CD4-positive, alpha-beta memory T cell (primary cell): Measurements from ENCODE around the gene CDKAL1. TPM values are rescaled to one million over a fixed set of nuclear protein-coding genes. Genes with fewer than 3 reads are reported as not detected.

Experiments used
- CTCF ChIA-PET: fragments of 350-600 bp; sonication (Branson Sonifier 250); formaldehyde crosslinking; loops from one replicate; lab custom pipeline; 2021; ENCODE audit warnings: inconsistent platforms; ENCODE audit not compliant: partially characterized antibody; lab: Charles Lee
- POLR2A ChIA-PET: fragments of 350-600 bp; sonication (Branson Sonifier 250); formaldehyde crosslinking; loops from one replicate; lab custom pipeline; 2021; ENCODE audit not compliant: partially characterized antibody; lab: Charles Lee
- DNase-seq, 5 donors: peaks; one replicate each; pipeline versions ENCODE4 v3.0.0 to v3.0.0-alpha.2; 2020 to 2022; ENCODE audit warnings: mixed read lengths in 1 of 5
- H3K27ac ChIP-seq: one replicate; pipeline ENCODE4 v1.7.0; 2013; ENCODE audit warnings: low read depth, low read length
- H3K27me3 ChIP-seq: 2 replicates; pipeline ENCODE4 v1.7.0; 2013; ENCODE audit warnings: mild to moderate bottlenecking, low read length, moderate library complexity; ENCODE audit not compliant: insufficient read depth
- H3K36me3 ChIP-seq: 2 replicates; pipeline ENCODE4 v1.7.0; 2013; ENCODE audit warnings: mild to moderate bottlenecking, low read length, moderate library complexity; ENCODE audit not compliant: insufficient read depth
- H3K4me1 ChIP-seq: 2 replicates; pipeline ENCODE4 v1.7.0; 2013; ENCODE audit warnings: mild to moderate bottlenecking, low read length, moderate library complexity; ENCODE audit not compliant: insufficient read depth
- H3K4me3 ChIP-seq, 2 donors: one replicate each; pipeline ENCODE4 v1.7.0; 2013; ENCODE audit warnings: low read length in 2 of 2, mild to moderate bottlenecking in 1 of 2
- H3K9me3 ChIP-seq, 2 donors: one replicate each; pipeline ENCODE4 v1.7.0; 2013; ENCODE audit warnings: low read length in 2 of 2, control low read depth in 1 of 2; ENCODE audit not compliant: control insufficient read depth in 1 of 2
- H3K27ac Mint-ChIP-seq, 7 donors: one replicate each; pipeline ENCODE4 v1.8.0; 2020 to 2021; ENCODE audit warnings: mixed read lengths in 7 of 7, mild to moderate bottlenecking in 6 of 7, inconsistent platforms in 3 of 7, moderate library complexity in 3 of 7
- H3K27me3 Mint-ChIP-seq, 2 donors: one replicate each; pipeline ENCODE4 v1.8.0; 2020 to 2021; ENCODE audit warnings: mixed read lengths in 2 of 2
- H3K36me3 Mint-ChIP-seq, 2 donors: one replicate each; pipeline ENCODE4 v1.8.0; 2020 to 2021; ENCODE audit warnings: mixed read lengths in 2 of 2, inconsistent platforms in 1 of 2, mild to moderate bottlenecking in 1 of 2
- H3K4me1 Mint-ChIP-seq, 4 donors: one replicate each; pipeline ENCODE4 v1.8.0; 2020 to 2021; ENCODE audit warnings: mixed read lengths in 4 of 4, mild to moderate bottlenecking in 1 of 4
- H3K4me3 Mint-ChIP-seq, 8 donors: one replicate each; pipeline ENCODE4 v1.8.0; 2020 to 2021; ENCODE audit warnings: mixed read lengths in 8 of 8, mild to moderate bottlenecking in 7 of 8, moderate library complexity in 6 of 8, inconsistent platforms in 3 of 8
- H3K9me3 Mint-ChIP-seq, 8 donors: one replicate each; pipeline ENCODE4 v1.8.0; 2020 to 2021; ENCODE audit warnings: mixed read lengths in 8 of 8, mild to moderate bottlenecking in 5 of 8, inconsistent platforms in 3 of 8, moderate library complexity in 1 of 8
- intact Hi-C: fragments of 100-400 bp; cut with micrococcal nuclease; formaldehyde crosslinking; loops from one replicate; pipeline ENCODE4 v1.15.1; 2023
- polyA plus RNA-seq, 2 donors: library from polyadenylated mRNA; unstranded; fragments of 300-500 nt; fragmentation: Illumina TruSeq; gene quantifications; one replicate each; pipeline ENCODE4 v1.2.3, GENCODE V29; 2021
- total RNA-seq, 2 experiments: library from RNA; stranded (reverse); gene quantifications; one replicate each; pipeline ENCODE4 v1.2.3, GENCODE V29; 2021

CDKAL1 gene
- total and polyA plus RNA-seq, 4 experiments from 2014 or later, result 22.3 to 41.8 (median 26.8) TPM

- ChIA-PET CTCF (no interaction called here), POLR2A (no interaction called here)
- H3K27ac Mint-ChIP-seq, result no peak overlapping the region
- no peak overlapping the region for H3K4me3 ChIP-seq
- H3K4me1 Mint-ChIP-seq, result peaks cover 0 to 5% (median under 1%) of the 10 kb centered on the region in 4 donors
- H3K27ac ChIP-seq, result no peak overlapping the region
- intact Hi-C loops, result no loop called here
- H3K27me3 Mint-ChIP-seq, result no peaks in the 10 kb centered on the region
- peaks cover 0 to 8% (median 4%) of the 10 kb centered on the region in 8 donors for H3K9me3 Mint-ChIP-seq
- no peaks in the 10 kb centered on the region for H3K9me3 ChIP-seq
- H3K27me3 ChIP-seq, result no peaks in the 10 kb centered on the region
- DNase-seq, result no peak
- H3K36me3 ChIP-seq, result no peaks in the 10 kb centered on the region
- H3K36me3 Mint-ChIP-seq, result peaks cover 29 to 64% of the 10 kb centered on the region in 2 donors
- no peak overlapping the region for H3K4me3 Mint-ChIP-seq
- no peaks in the 10 kb centered on the region for H3K4me1 ChIP-seq
These were observed 544.2 kb downstream of the CDKAL1 start for GRCh38 chr6:21078497-21078896.

GRCh38 chr6:21079468-21080048 is 545.3 kb downstream of the CDKAL1 start:
- ChIA-PET POLR2A (no interaction called here), CTCF (no interaction called here)
- H3K27me3 Mint-ChIP-seq, result no peaks in the 10 kb centered on the region
- intact Hi-C loops, result no loop called here
- H3K36me3 ChIP-seq, result no peaks in the 10 kb centered on the region
- H3K27me3 ChIP-seq, result no peaks in the 10 kb centered on the region
- H3K9me3 ChIP-seq, result no peaks in the 10 kb centered on the region
- H3K27ac ChIP-seq, result no peak overlapping the region
- H3K4me3 ChIP-seq, result no peak overlapping the region
- H3K4me1 Mint-ChIP-seq, result peaks cover 0 to 5% (median under 1%) of the 10 kb centered on the region in 4 donors
- H3K9me3 Mint-ChIP-seq, result peaks cover 0 to 4% (median 1%) of the 10 kb centered on the region in 8 donors
- no peaks in the 10 kb centered on the region for H3K4me1 ChIP-seq
- H3K36me3 Mint-ChIP-seq, result peaks cover 25 to 62% of the 10 kb centered on the region in 2 donors
- no peak overlapping the region for H3K4me3 Mint-ChIP-seq
- DNase-seq, result no peak
- no peak overlapping the region for H3K27ac Mint-ChIP-seq

- no peak overlapping the region for H3K4me3 ChIP-seq
- Mint-ChIP-seq H3K9me3 (peaks cover 0 to 4% (median 1%) of the 10 kb centered on the region in 8 donors), H3K27ac (no peak overlapping the region), H3K27me3 (no peaks in the 10 kb centered on the region), H3K36me3 (peaks cover 29 to 64% of the 10 kb centered on the region in 2 donors), H3K4me1 (peaks cover 0 to 5% (median under 1%) of the 10 kb centered on the region in 4 donors), H3K4me3 (no peak overlapping the region)
- no peaks in the 10 kb centered on the region for H3K27me3 ChIP-seq
- ChIA-PET CTCF (no interaction called here), POLR2A (no interaction called here)
- H3K36me3 ChIP-seq, result no peaks in the 10 kb centered on the region
- H3K27ac ChIP-seq, result no peak overlapping the region
- H3K4me1 ChIP-seq, result no peaks in the 10 kb centered on the region
- no peaks in the 10 kb centered on the region for H3K9me3 ChIP-seq
- intact Hi-C loops, result no loop called here
- no peak for DNase-seq
These were observed 546.0 kb downstream of the CDKAL1 start for GRCh38 chr6:21080221-21080620.

GRCh38 chr6:21082091-21082490 is 547.8 kb downstream of the CDKAL1 start:
- Mint-ChIP-seq H3K27ac (no peak overlapping the region), H3K4me1 (peaks cover 0 to 5% (median 0%) of the 10 kb centered on the region in 4 donors), H3K4me3 (no peak overlapping the region), H3K9me3 (peaks cover 0 to 3% (median 0%) of the 10 kb centered on the region in 8 donors), H3K27me3 (no peaks in the 10 kb centered on the region), H3K36me3 (peaks cover 33 to 72% of the 10 kb centered on the region in 2 donors)
- POLR2A ChIA-PET, result no interaction called here
- Histone ChIP-seq H3K9me3 (no peaks in the 10 kb centered on the region), H3K27me3 (no peaks in the 10 kb centered on the region), H3K27ac (no peak overlapping the region), H3K4me3 (no peak overlapping the region), H3K4me1 (no peaks in the 10 kb centered on the region), H3K36me3 (no peaks in the 10 kb centered on the region)
- intact Hi-C loops, result no loop called here
- CTCF ChIA-PET, result no interaction called here
- DNase-seq, result no peak

GRCh38 chr6:21083708-21084107 is 549.5 kb downstream of the CDKAL1 start:
- H3K4me3 Mint-ChIP-seq, result no peak overlapping the region
- H3K36me3 ChIP-seq, result no peaks in the 10 kb centered on the region
- intact Hi-C loops, result no loop called here
- H3K4me1 Mint-ChIP-seq, result peaks cover 0 to 3% (median 0%) of the 10 kb centered on the region in 4 donors
- CTCF ChIA-PET, result no interaction called here
- no peak overlapping the region for H3K27ac ChIP-seq
- no peak overlapping the region for H3K4me3 ChIP-seq
- H3K36me3 Mint-ChIP-seq, result peaks cover 32 to 68% of the 10 kb centered on the region in 2 donors
- no peaks in the 10 kb centered on the region for H3K27me3 ChIP-seq
- no peak overlapping the region for H3K27ac Mint-ChIP-seq
- peaks cover 0 to 3% (median 0%) of the 10 kb centered on the region in 8 donors for H3K9me3 Mint-ChIP-seq
- H3K4me1 ChIP-seq, result no peaks in the 10 kb centered on the region
- no peak for DNase-seq
- H3K27me3 Mint-ChIP-seq, result no peaks in the 10 kb centered on the region
- POLR2A ChIA-PET, result no interaction called here
- no peaks in the 10 kb centered on the region for H3K9me3 ChIP-seq

GRCh38 chr6:21084656-21085055 is 550.4 kb downstream of the CDKAL1 start:
- peaks cover 29 to 63% of the 10 kb centered on the region in 2 donors for H3K36me3 Mint-ChIP-seq
- intact Hi-C loops, result no loop called here

GRCh38 chr6:21085211-21085610 is 551.0 kb downstream of the CDKAL1 start:
- H3K9me3 Mint-ChIP-seq, result no peaks in the 10 kb centered on the region
- H3K27me3 Mint-ChIP-seq, result no peaks in the 10 kb centered on the region
- ChIA-PET POLR2A (no interaction called here), CTCF (no interaction called here)
- Histone ChIP-seq H3K27me3 (no peaks in the 10 kb centered on the region), H3K9me3 (no peaks in the 10 kb centered on the region), H3K27ac (no peak overlapping the region), H3K4me3 (no peak overlapping the region), H3K36me3 (no peaks in the 10 kb centered on the region), H3K4me1 (no peaks in the 10 kb centered on the region)
- peaks cover 0 to 2% (median 0%) of the 10 kb centered on the region in 4 donors for H3K4me1 Mint-ChIP-seq
- no peak overlapping the region for H3K27ac Mint-ChIP-seq
- no peak overlapping the region for H3K4me3 Mint-ChIP-seq
- DNase-seq, result no peak
- intact Hi-C loops, result no loop called here
- peaks cover 29 to 62% of the 10 kb centered on the region in 2 donors for H3K36me3 Mint-ChIP-seq

More at GRCh38 chr6:21084656-21085055, 550.4 kb downstream of the CDKAL1 start:
- DNase-seq, result no peak
- Histone ChIP-seq H3K27ac (no peak overlapping the region), H3K9me3 (no peaks in the 10 kb centered on the region), H3K4me3 (no peak overlapping the region), H3K4me1 (no peaks in the 10 kb centered on the region), H3K27me3 (no peaks in the 10 kb centered on the region), H3K36me3 (no peaks in the 10 kb centered on the region)
- Mint-ChIP-seq H3K27ac (no peak overlapping the region), H3K4me3 (no peak overlapping the region), H3K27me3 (no peaks in the 10 kb centered on the region), H3K4me1 (peaks cover 0 to 2% (median 0%) of the 10 kb centered on the region in 4 donors), H3K9me3 (peaks cover 0 to 1% (median 0%) of the 10 kb centered on the region in 8 donors)
- ChIA-PET CTCF (no interaction called here), POLR2A (no interaction called here)
